Posterior cingulate gyrus (tissue), 11 donors: ENCODE results near the gene MBLAC1.
A peak's percentile ranks its signal among the peaks of the same experiment; 100 is the strongest.

ENCODE experiments used
- DNase-seq, 10 donors: peaks; one replicate each; pipeline versions ENCODE4 v3.0.0 to v3.0.0-alpha.2; 2020 to 2021; ENCODE audit warnings: mixed read lengths in 3 of 10
- intact Hi-C: fragments of 100-400 bp; cut with DNase I; formaldehyde crosslinking; loops from one replicate; pipeline ENCODE4 v1.15.1; 2023

The MBLAC1 gene

DNA sequence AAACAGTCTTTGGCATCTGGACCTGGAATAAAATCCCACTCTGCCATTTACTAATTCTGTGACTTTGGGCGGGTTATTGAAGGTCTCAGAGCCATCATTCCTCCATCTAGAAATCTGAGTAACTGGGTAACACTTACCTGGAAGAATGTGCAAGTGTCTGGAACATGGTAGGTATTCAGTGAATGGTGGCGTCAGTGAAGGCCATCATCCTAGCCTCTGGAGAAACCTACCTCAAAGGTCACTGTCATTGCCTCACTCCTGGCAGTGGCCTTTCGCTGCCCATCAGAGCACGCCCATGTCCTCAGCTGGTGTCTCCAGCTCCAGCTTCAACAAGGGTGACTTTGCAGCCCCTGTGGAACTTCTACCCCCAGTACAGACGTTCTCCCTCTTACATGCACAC is 37.1 kb downstream of the MBLAC1 start:
- intact Hi-C loops = no loop called here
- peak in 1 of 10 donors; percentile 7 for DNase-seq

DNA sequence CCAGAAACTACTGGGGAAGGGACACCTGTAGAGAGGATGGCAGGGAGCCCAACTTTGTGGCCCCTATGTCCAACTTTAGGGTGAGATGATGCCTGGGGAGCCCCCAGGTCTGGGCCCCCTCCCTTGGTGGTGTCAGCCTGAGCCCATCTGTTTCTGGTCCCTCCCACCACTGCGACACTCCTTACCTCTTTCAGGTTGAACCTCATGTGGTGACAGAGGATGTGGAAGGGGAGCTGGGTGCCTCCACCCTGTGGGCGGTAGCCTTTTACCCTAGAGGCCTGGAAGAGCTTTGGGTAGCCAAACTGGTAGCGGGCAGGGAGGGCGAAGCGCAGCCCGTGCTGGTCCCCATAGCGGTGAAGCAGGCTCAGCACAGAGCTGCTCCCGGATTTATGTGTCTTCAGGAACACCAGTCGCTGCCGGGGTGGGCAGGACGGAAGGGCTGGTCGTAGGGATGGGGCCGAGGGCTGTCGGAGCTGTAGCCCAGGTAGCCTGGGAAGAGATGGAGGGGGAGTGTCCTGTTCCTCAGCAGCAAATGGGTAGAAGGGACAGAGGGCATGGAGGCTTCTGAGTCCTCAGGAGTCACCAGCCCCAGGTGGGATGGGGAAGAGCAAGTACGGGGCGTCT is 39.7 kb downstream of the MBLAC1 start:
- intact Hi-C loops = no loop called here
- peak in 1 of 10 donors; percentile 61 for DNase-seq

DNA sequence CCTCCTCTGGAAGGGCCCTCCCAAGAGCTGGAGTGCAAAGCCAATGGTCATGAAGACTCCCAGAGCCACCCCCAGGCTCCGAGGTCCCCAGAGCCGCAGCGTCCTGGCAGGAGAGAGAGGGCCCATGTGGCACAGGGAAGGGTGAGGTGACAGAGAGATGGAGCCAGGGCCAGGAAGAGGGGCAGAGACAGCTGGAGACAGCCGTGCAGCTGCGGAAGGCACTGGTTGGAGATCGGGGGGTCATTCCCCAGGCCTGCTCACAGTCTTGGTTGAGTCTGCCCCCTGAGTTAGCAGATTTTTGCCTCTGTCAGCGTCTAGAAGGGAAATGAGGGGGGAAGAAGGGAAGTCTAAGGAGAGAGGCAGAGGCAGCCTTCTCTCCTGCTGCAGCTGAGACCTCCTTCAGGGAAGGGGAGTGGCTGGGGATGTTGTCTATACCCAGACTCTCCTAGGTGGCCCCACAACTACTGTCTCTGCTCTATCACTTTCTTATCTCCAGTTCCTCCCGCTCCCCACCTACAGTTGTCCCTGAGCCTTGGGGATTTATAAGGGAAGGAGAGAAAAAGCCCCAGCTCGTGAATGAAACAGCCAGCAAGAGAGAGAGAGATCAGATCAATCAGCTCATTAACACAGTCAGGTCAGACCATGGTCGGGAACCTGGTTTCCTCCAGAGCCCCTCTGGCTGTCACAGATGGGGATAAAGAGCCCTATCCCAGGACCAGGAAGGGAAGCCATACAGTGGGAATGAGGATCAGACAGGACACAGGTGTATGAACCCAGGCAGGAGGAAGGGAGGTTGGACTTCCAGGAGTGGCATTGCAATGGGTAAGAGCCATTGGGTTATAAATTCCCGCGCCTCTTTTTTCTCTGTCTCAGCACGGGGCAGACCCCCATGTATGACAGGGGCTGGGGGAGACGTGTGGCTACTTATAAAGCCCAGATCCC is 40.5 kb downstream of the MBLAC1 start:
- intact Hi-C loops = no loop called here
- peak in 2 of 10 donors; percentile 1 to 61 for DNase-seq

DNA sequence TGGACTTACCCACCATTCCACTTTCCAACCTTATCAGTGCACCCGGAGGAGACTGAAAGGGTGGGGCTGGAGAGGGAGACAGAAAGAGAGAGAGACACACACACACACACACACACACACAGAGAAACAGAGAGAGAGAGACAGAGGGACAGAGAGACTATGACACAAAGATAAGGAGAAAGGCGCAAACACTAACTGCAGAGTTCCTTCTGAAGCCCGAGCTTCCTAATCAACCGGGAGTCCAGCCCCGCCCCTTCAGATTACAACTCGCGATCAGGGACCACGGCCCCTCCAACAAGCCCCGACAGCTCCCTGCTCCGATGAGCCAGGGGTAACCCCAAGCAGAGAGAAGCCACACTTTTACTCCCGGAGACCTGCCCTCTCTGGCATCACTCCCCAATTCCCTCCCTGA is 41.2 kb downstream of the MBLAC1 start:
- peak in 1 of 10 donors; percentile 4 for DNase-seq
- intact Hi-C loops = no loop called here

DNA sequence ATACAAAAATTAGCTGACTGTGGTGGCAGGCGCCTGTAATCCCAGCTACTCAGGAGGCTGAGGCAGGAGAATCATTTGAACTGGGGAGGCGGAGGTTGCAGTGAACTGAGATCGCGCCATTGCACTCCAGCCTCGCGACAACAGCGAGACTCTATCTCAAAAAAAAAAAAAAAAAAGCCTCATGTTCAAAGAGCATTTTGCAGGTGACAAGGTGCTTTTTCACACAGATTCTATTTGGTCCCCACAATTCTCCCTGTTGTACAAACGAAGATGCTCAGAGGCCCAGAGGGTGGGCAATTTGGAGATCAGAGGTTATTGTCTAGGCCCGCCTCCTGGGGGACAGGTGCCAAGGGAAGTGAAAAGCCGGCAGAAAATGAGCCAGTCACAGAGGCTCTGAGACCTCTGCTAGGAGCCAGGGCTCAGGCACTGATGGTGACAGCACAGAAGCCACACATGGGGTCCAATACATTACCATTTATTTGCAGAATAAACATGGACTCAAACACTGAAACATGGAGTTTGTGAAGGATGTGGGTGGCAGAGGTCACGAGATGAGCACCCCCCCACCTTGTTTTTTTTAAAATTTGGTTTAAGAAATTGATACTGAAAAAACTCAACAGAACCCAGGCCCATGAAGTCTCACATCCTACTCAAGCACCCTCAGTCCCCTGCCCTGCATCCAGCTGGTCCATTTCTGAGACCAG is 42.5 kb downstream of the MBLAC1 start:
- DNase-seq = no peak
- intact Hi-C loops = no loop called here

DNA sequence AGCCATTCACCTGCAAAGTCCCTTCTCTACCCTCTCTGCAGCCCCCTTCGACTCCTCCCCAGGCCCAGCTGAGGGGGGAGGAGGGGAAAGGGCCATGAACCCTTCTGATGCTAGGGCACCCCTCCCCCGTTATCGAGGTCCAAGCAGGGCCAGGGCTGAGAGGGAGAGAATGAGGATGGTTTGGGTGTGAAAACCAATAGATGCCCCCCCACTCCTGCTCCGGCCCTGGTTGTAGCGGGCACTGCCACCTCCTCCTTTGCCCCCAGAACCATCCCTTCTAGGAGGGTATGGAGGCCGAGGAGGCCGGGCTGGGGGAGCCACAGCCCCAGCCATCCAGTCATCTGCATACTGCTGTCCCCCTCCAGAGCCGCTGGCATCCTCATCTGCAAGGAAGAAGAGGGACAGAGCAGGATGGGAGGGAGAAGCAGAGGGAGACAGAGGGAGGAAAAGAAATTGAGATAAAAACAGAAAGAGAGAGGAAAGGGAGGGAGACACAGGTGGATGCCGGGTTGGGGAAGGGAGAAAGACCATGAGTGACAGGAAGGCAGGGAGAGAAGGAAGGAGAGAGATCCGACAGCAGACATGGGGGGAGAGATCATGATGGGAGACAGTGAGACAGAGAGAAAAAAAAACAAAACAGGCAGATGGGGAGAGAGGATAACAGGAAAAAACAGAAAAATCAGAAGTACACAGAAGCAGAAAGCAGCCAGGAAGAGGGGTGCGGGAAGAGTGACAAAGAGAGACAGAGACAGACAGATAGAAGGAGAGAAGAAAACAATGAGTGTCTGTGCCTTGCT is 43.5 kb downstream of the MBLAC1 start:
- intact Hi-C loops = no loop called here
- DNase-seq = no peak

DNA sequence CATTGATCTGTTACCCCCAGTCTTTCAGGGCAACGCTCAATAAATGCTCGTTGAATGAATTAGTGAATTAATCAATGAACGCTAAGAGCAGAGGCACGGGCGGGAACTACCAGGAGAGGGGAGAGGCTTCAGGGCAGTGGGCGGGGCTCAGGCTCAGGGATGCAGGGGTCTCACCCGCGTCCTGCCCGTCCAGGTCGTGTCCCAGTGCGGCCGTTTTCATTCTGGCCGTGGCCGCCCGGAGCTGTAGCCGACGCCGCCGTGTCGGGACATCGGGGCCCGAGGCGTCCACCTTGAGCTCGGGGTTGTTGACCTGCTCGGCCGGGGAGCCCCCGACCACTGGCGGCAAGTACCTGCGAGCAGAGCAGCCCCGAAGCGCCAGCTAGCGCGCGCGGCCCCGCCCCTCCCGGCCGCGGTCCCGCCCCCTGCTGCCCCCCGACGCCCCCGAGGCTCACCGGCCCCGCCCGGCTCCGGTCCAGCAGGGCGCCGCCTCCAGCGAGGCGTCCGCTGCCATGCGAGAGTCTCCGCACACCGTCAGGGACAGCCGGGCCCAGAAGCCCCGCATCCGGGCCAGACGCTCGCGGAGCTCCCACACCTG is 44.4 kb downstream of the MBLAC1 start:
- intact Hi-C loops = no loop called here
- no peak for DNase-seq

DNA sequence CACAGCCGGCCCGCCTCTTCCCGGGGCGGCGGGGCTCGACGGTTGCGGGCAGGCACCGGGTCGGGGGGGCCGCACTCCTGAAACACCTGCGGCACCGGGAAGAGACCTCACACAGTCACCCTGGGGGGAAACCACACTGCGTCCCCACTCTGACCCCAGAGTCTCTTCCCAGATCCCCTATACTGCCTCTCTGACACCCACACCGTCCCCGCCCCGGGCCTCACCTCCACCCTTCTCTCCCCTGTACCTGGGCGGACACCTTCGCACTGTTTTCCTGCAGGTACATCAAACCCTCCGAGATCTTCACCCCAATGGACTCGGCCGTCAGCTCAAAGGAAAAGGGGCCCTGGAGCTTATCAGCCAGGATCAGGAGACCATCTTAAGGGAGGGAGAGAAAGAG is 45.1 kb downstream of the MBLAC1 start:
- DNase-seq = peak in 1 of 10 donors; percentile 62
- intact Hi-C loops = no loop called here

DNA sequence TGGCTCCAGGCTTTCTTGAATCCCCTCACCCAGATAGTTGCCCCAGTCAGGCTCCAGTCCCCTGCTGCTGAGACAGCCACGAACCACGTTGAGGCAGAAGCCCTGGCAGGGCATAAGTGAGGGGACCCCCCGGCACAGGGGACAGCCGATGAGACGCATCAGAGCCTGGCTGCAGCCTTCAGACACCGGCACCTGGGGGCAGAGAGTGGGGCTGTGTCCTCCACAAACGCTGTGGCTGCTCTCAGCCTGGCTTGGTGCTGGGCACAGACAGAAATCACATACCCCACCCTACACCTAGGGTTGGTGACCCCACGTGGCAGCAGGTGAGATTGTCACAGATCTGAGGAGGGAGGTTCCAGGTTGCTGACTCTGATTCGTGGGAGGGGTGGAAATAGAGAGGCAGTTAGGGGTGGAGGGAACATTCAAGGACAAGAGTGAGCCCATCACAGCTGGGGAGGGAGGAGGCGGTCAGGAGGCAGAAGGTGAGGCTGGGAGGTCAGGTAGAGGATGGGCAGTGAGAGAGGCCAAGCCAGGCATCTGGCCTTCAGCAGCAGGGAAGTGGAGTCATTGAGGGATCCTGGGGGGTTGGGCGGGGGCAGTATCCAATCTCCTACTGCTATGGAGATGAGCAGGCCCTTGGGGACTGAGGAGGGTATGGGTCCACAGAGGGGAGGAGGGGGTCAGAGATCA is 47.2 kb downstream of the MBLAC1 start:
- intact Hi-C loops = no loop called here
- no peak for DNase-seq

DNA sequence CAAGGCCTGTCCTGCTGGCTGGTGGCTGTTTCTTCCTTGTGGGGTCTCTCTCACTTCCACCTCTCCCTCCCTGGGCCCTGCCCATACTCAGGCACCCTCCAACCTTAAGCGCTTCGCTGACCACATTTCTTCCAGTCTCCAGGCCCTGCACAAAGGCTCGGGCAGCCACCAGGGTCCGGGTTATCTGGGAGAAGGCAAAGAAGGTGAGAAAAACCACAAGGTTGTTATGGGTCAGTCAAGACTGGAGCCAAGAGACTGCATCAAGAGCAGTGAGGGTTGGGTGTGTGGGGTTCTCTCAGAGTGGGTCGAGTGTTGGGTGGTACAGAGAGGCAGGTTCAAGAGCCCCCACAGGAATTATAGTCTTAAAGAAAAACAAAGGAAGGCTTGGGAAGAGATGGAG is 47.8 kb downstream of the MBLAC1 start:
- peak in 1 of 10 donors; percentile 42 for DNase-seq
- intact Hi-C loops = no loop called here

DNA sequence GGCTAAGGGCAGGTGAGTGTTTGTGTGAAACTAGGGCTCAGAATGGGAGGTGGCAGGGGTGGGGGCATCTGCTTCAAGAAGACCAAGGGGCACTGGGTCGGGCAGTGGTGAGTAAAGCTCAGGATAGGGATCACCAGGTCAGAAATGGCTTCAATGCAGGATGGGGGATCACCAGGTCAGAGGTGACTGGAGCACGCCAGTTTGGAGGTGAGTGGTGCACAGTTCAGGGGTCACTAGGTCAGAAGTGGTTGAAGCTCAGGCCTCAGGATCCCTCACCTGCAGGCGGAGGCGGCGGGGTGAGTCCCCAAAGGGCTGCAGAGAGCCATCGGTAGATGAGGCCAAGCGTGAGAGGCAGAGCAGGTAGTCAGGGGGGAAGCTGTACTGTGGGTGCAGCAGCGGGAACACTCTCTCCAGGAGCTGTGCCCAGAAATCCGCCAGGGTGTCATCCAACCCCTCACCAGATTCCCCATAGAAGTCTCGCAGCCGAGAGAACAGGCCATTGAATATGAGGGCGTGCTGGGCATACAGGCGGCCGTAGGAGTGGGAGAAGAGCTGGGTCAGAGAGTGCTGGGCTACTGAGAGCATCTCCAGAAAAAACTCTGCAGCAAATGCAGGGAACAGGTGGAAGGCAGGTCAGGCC is 48.6 kb downstream of the MBLAC1 start:
- intact Hi-C loops = no loop called here
- DNase-seq = no peak

DNA sequence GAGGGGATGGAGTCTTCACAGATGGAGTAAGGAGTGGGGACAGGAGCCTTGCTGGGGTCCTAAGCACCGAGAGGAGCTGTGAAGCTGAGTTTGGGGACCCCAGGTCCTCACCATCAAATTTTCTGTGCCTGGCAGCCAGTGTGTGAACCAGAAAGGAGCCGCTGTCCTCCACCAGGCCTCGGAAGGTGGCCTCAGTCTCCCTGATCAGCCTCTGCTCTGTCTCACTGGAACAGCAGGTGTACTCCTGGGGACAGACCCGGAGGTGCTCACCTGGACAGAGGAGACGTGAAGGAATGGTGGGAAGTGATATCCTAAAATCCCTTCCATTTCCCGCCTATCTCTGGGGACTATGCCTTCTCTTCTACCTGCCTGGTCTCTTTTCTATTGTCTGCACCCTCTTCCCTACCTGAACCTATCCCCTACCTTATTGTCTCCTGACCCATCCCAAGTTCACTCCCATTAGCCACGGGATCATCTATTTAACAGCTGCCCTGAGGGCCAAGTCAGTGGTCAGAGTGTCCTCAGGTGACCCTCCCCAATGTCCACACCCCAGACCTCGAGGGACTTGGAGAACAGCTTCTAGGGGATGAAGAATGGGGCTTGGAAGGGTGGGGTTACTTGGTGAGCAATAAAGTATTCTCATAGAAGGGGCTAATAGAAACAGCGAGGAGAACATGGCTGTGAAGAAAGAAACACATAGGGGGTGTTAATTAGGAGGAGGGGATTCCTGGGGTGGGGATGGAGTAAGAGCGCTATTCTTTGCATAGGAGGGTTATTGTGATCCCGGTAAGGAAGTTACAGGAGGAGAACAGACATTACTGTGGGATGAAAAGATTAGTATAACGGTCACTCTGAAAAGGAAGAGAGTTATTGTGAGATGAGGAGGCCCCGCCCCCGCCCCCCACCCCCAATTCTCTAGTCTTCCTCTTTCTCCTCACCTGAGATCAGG is 49.6 kb downstream of the MBLAC1 start:
- intact Hi-C loops = no loop called here
- DNase-seq = no peak

DNA sequence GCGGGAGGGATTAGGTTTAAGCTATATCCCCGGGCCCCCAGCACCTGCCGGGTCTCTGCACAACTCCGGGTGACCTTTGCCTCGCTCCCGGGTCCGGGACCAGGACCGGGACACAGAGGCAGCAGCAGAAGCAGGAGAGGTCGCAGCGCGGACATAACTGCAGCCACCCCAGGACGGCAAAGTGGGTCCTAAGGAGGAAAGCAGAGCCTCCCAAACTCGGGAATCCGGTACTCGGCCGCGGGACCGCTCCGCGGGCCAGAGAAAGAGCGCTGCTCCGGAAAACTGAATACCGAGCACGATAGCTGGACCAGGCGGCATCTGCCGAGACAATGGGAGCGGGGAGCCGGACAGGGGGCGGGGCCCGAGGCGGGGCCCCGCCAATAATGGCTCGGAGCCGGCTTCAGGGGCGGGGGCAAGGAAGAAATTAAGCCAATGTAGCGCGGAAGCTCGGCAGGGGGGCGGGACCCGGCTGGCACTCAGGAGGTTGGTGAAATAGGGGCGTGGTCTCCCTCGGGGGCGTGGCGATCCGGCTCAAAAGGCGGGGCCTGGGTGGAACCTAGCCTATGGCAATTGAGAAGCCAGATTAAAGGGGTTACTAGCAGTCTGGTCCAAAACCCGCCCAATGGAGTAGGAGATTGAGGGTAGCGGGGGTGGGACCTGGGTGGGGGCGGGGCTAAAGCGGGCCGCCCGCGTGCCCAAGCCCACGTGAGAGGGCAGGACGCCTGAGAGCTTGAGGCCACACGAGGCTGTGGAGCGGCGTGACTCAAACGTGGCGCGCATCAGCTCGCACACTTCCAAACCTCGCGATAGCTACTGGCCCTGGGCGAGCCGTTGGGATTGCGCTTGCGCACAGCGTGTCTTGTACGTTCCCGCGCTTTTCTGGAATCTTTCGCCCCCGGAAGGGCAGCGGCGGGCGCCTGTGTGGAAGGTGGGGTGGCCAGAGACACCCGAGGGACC is 50.6 kb downstream of the MBLAC1 start, which contains the start of the genes GPC2 and STAG3:
TSS of gene GPC2 (minus strand) at position 337 of the 957 bp plus-strand sequence. CDS start at position 155, 182 bp downstream.
TSS of gene STAG3 (plus strand) at position 874 of the 957 bp plus-strand sequence. CDS start 2,639 bp downstream, outside the sequence.
- peak; percentile 79 to 98 (median 90) for DNase-seq
- intact Hi-C loops = no loop called here
